Measurements from ENCODE around the gene C6orf89. TPM values are rescaled to one million over a fixed set of nuclear protein-coding genes. Genes with fewer than 3 reads are reported as not detected.

Gene C6orf89
- total and polyA plus RNA-seq, 2 of the 13 experiments (the other 11 are each of a cell fraction or from before 2014, with no cell fraction given) = 22.1 to 32.2 TPM

DNA sequence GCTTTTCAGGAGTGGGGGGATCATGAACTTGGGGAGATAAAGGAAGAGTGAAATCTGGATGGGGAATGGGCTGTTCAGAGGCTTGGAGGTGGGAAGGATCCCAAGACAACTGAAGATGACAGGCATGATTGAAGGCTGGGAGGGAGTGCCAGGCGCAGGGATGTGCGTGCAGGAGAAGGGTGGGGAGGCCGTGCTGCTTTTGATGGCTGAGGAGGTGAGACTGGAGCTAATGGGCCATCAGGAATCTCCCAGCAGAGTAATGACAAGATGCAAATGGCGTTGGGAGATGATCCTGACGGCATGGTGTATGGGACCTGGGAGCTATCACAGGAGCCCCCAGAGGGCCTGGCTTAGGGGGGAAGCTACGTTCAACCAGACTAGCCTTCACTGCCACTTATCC lies 48.1 kb upstream of the C6orf89 start (continued):
- TF ChIP-seq USF2 (IDR thresholded peaks at IDR 0.05; ENCODE audit: low read depth, low read length) = no peak
- no peak for TF ChIP-seq USF2 (CRISPR knock-in tag; IDR thresholded peaks at IDR 0.05; ENCODE audit: borderline replicate concordance)
- no peak for TF ChIP-seq ZNF205 (CRISPR knock-in tag; IDR thresholded peaks at IDR 0.05)
- no peak for TF ChIP-seq HNRNPLL (IDR thresholded peaks at IDR 0.05; ENCODE audit: low read depth, low read length, poor library complexity, severe bottlenecking)
- TF ChIP-seq REST (IDR thresholded peaks at IDR 0.05; ENCODE audit: borderline replicate concordance in 1 of 2, low read depth in 1 of 2, low read length in 2 of 2) = no peak
- no peak for TF ChIP-seq MAFF (IDR thresholded peaks at IDR 0.05; ENCODE audit: low read depth, low read length)
- TF ChIP-seq, protein P1, sequence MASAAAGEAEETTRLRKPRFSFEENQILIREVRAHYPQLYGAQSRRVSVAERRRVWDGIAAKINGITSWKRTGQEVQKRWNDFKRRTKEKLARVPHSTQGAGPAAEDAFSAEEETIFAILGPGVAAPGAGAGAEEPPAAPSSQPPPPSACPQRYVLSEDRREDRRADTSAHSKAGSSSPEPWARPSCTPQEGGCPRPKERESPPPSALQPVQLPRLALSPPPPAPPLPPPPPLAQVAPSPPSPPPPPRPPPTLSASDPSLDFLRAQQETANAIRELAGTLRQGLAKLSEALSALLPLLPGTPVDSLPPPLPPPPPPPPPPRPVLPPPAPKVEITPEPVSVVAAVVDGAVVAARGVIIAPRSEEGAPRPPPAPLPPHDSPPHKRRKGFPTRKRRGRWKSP (CRISPR knock-in tag; IDR thresholded peaks at IDR 0.05) = no peak
- TF ChIP-seq ZMYM3 (CRISPR knock-in tag; IDR thresholded peaks at IDR 0.05) = no peak
- no peak for TF ChIP-seq TAF1 (CRISPR knock-in tag; IDR thresholded peaks at IDR 0.05)
- no peak for TF ChIP-seq IKZF4 (CRISPR knock-in tag; IDR thresholded peaks at IDR 0.05; ENCODE audit: borderline replicate concordance, low read depth, not compliant biosample characterization)
- no peak for TF ChIP-seq ATRX (CRISPR knock-in tag; IDR thresholded peaks at IDR 0.05; ENCODE audit: borderline replicate concordance)

All from HepG2 (cell line).